HCT116 (cell line): ENCODE data around the gene AGBL1. TPM values are rescaled to one million over a fixed set of nuclear protein-coding genes. Genes with fewer than 3 reads are reported as not detected.

Experiments
- ATAC-seq: fragments of 200-7000 bp; cut with Tn5 transposase; 2 replicates; pipeline ENCODE4 v1.9.1; 2020; ENCODE audit warnings: mild to moderate bottlenecking, moderate library complexity
- BruUV-seq: library from RNA; stranded (reverse); fragments of 400-500 nt; replicated peaks from 2 replicates; lab custom pipeline; 2021; lab: Mats Ljungman, UMichigan
- CTCF ChIA-PET: fragments of 300-600 bp; sonication (Branson Sonifier 250); formaldehyde crosslinking; loops from one replicate; lab custom pipeline; 2021; ENCODE audit warnings: antibody characterized with exemption; lab: Charles Lee
- POLR2A ChIA-PET: fragments of 300-600, 350-600 bp; sonication (Branson Sonifier 250); formaldehyde crosslinking; loops from one replicate; lab custom pipeline; 2021; ENCODE audit warnings: antibody characterized with exemption; lab: Charles Lee
- RAD21 ChIA-PET, 2 experiments: fragments of 300-600 bp; sonication (Branson Sonifier 250); formaldehyde crosslinking; loops; one replicate each; lab custom pipeline; 2023; ENCODE audit warnings: low total read pairs in 2 of 2; ENCODE audit not compliant: uncharacterized antibody in 2 of 2, unreplicated experiment in 2 of 2, low non-redundant PET in 1 of 2; lab: Charles Lee
- DNase-seq: peaks from one replicate; pipeline ENCODE4 v3.0.0-alpha.2; 2010; ENCODE audit warnings: low read depth, low spot score
- H2AFZ ChIP-seq: fragments of 200-600 bp; shearing (Covaris generic), sonication (generic); 2 replicates; pipeline ENCODE4 v1.6.1; 2017; ENCODE audit warnings: low read depth, mixed run types, mixed read lengths, antibody characterized with exemption, low read length; ENCODE audit not compliant: poor library complexity, severe bottlenecking
- H3K27ac ChIP-seq: 2 replicates; pipeline ENCODE4 v1.5.1; 2012; ENCODE audit warnings: low read depth, low read length
- H3K27me3 ChIP-seq: fragments of 200-600 bp; sonication (generic); 2 replicates; pipeline ENCODE4 v1.6.1; 2016; ENCODE audit warnings: mixed run types, low read length, mixed read lengths; ENCODE audit not compliant: insufficient read depth
- H3K36me3 ChIP-seq, 2 experiments: fragments of 200-500 bp in 1 of 2; fragments of 200-600 bp in 1 of 2; sonication (Bioruptor generic) in 1 of 2; sonication (generic) in 1 of 2; 2 replicates each; pipeline versions ENCODE4 v1.5.1 to v1.6.1; 2014 to 2016; ENCODE audit warnings: low read length in 2 of 2, inconsistent platforms in 1 of 2, mixed read lengths in 1 of 2, mixed run types in 1 of 2; ENCODE audit not compliant: insufficient read depth in 2 of 2, control insufficient read depth in 1 of 2
- H3K4me1 ChIP-seq, 2 experiments: fragments of 200-600 bp in 1 of 2; sonication (generic) in 1 of 2; 2 replicates each; pipeline versions ENCODE4 v1.5.1 to v1.6.1; 2012 to 2017; ENCODE audit warnings: low read length in 2 of 2, inconsistent platforms in 1 of 2, mild to moderate bottlenecking in 1 of 2, mixed read lengths in 1 of 2, mixed run types in 1 of 2, moderate library complexity in 1 of 2; ENCODE audit not compliant: insufficient read depth in 2 of 2, control insufficient read depth in 1 of 2
- H3K4me2 ChIP-seq: fragments of 200-600 bp; sonication (generic); 2 replicates; pipeline ENCODE4 v1.6.1; 2017; ENCODE audit warnings: mixed run types, low read length, mixed read lengths
- H3K4me3 ChIP-seq, 2 experiments: fragments of 200-600 bp in 1 of 2; sonication (generic) in 1 of 2; replicated peaks in 1 of 2; 2 replicates each; pipeline ENCODE4 v1.5.1; 2011 to 2016; ENCODE audit warnings: low read length in 2 of 2, control low read depth in 1 of 2, low read depth in 1 of 2, mild to moderate bottlenecking in 1 of 2, mixed read lengths in 1 of 2, mixed run types in 1 of 2
- H3K79me2 ChIP-seq: fragments of 200-600 bp; sonication (generic); 2 replicates; pipeline ENCODE4 v1.6.1; 2017; ENCODE audit warnings: mild to moderate bottlenecking, mixed run types, low read length, moderate library complexity, mixed read lengths; ENCODE audit not compliant: insufficient read depth
- H3K9ac ChIP-seq: fragments of 200-600 bp; sonication (generic); 2 replicates; pipeline ENCODE4 v1.6.1; 2016; ENCODE audit warnings: low read length, mixed read lengths
- H3K9me2 ChIP-seq: fragments of 200-600 bp; sonication (generic), shearing (Covaris generic); 2 replicates; pipeline ENCODE4 v1.6.1; 2017; ENCODE audit warnings: mixed run types, mild to moderate bottlenecking, moderate library complexity; ENCODE audit not compliant: insufficient read depth
- H3K9me3 ChIP-seq, 2 experiments: fragments of 200-500 bp in 1 of 2; fragments of 200-600 bp in 1 of 2; sonication (Bioruptor generic) in 1 of 2; sonication (generic) in 1 of 2; 2 replicates each; pipeline ENCODE4 v1.6.1; 2014 to 2017; ENCODE audit warnings: low read length in 2 of 2, mixed read lengths in 2 of 2, inconsistent platforms in 1 of 2, low read depth in 1 of 2, mild to moderate bottlenecking in 1 of 2, mixed run types in 1 of 2, moderate library complexity in 1 of 2; ENCODE audit not compliant: control insufficient read depth in 1 of 2, insufficient read depth in 1 of 2
- H4K20me1 ChIP-seq: fragments of 200-600 bp; sonication (generic), shearing (Covaris generic); 2 replicates; pipeline ENCODE4 v1.6.1; 2017; ENCODE audit warnings: mixed run types, mild to moderate bottlenecking, moderate library complexity; ENCODE audit not compliant: insufficient read depth
- EGR1 ChIP-seq: IDR thresholded peaks from 2 replicates; pipeline ENCODE4 v1.6.1; 2012; ENCODE audit warnings: low read depth
- ELF1 ChIP-seq: IDR thresholded peaks from 2 replicates; pipeline ENCODE4 v1.6.1; 2012; ENCODE audit warnings: low read depth, borderline replicate concordance
- EZH2 ChIP-seq: fragments of 200-600 bp; sonication (generic); IDR thresholded peaks from 2 replicates; pipeline ENCODE4 v1.6.1; 2017; ENCODE audit warnings: antibody characterized with exemption, mixed run types
- EZH2phosphoT487 ChIP-seq: fragments of 200-600 bp; IDR thresholded peaks from 2 replicates; pipeline ENCODE4 v1.6.1; 2018; ENCODE audit warnings: antibody characterized with exemption, borderline replicate concordance
- FOSL1 ChIP-seq: IDR thresholded peaks from 2 replicates; pipeline ENCODE4 v1.6.1; 2012; ENCODE audit warnings: low read depth
- JUND ChIP-seq: IDR thresholded peaks from 2 replicates; pipeline ENCODE4 v1.6.1; 2012
- POLR2AphosphoS5 ChIP-seq: IDR thresholded peaks from 2 replicates; pipeline ENCODE4 v1.6.1; 2011; ENCODE audit warnings: mild to moderate bottlenecking, low read depth, low read length, moderate library complexity
- SP1 ChIP-seq: IDR thresholded peaks from 2 replicates; pipeline ENCODE4 v1.6.1; 2012; ENCODE audit warnings: low read depth
- SRF ChIP-seq: IDR thresholded peaks from 2 replicates; pipeline ENCODE4 v1.6.1; 2012; ENCODE audit warnings: low read depth
- TCF7L2 ChIP-seq: IDR thresholded peaks from 2 replicates; pipeline ENCODE4 v1.7.0; 2011; ENCODE audit warnings: borderline replicate concordance, inconsistent platforms; ENCODE audit not compliant: insufficient read depth, insufficient read length; ENCODE audit errors: extremely low read depth
- ZFX ChIP-seq: fragments of 450-650 bp; IDR thresholded peaks from 2 replicates; pipeline ENCODE4 v1.6.1; 2017
- intact Hi-C: fragments of 100-400 bp; cut with micrococcal nuclease; formaldehyde crosslinking; loops from 2 replicates; pipeline ENCODE4 v1.10.0; 2022
- total RNA-seq: library from RNA; stranded (reverse); gene quantifications from one replicate; pipeline ENCODE4 v1.2.1, GENCODE V29; 2021; ENCODE audit not compliant: unreplicated experiment
- TF ChIP-seq, protein P1 (sequence below), 3 experiments: fragments of 200-600 bp in 1 of 3; sonication (generic) in 1 of 3; IDR thresholded peaks in 2 of 3; conservative IDR thresholded peaks in 1 of 3; 2 replicates each; pipeline ENCODE4 v1.5.1; 2012 to 2017; ENCODE audit warnings: low read depth in 2 of 3, low read length in 2 of 3, antibody characterized with exemption in 1 of 3, borderline replicate concordance in 1 of 3, control low read depth in 1 of 3, mild to moderate bottlenecking in 1 of 3, mixed read lengths in 1 of 3, mixed run types in 1 of 3, moderate library complexity in 1 of 3; ENCODE audit not compliant: insufficient read depth in 1 of 3
- TF ChIP-seq, protein P2 (sequence below): IDR thresholded peaks from 2 replicates; pipeline ENCODE4 v1.6.1; 2012; ENCODE audit warnings: low read depth
- TF ChIP-seq, protein P3 (sequence below): IDR thresholded peaks from 2 replicates; pipeline ENCODE4 v1.6.1; 2011; ENCODE audit warnings: mild to moderate bottlenecking, low read length, moderate library complexity; ENCODE audit not compliant: insufficient replicate concordance; ENCODE audit errors: extremely low read depth

AGBL1 gene
- total RNA-seq, 1 experiment from 2014 or later = not detected

DNA sequence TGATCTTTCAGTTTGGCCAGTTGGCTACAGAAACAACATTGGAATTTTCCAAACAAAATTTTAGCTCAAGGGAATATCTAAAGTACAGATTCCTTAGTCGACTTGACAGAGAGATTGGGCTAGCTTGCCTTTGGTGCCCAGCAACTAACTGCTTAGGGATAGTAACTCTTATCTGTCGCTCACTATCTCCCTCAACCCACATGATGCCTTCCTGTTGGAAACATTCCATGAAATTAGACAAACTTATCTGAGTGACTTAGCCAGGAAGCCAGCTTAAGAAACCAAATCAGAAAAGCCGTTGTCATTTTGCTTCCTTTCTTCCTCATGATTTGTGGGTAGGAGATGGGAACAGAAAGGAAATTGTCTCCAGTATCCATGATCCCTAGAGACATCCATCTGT is 791.2 kb downstream of the AGBL1 start:
- H3K79me2 ChIP-seq = no peaks in the 10 kb centered on the region
- no peak overlapping the region for H3K4me2 ChIP-seq
- H3K9ac ChIP-seq = no peak overlapping the region
- no peak overlapping the region for H2AFZ ChIP-seq
- no TSS peak for BruUV-seq
- no peaks in the 10 kb centered on the region for H4K20me1 ChIP-seq
- no peak overlapping the region for H3K4me3 ChIP-seq
- CTCF ChIA-PET = no interaction called here
- TF ChIP-seq, protein P1, sequence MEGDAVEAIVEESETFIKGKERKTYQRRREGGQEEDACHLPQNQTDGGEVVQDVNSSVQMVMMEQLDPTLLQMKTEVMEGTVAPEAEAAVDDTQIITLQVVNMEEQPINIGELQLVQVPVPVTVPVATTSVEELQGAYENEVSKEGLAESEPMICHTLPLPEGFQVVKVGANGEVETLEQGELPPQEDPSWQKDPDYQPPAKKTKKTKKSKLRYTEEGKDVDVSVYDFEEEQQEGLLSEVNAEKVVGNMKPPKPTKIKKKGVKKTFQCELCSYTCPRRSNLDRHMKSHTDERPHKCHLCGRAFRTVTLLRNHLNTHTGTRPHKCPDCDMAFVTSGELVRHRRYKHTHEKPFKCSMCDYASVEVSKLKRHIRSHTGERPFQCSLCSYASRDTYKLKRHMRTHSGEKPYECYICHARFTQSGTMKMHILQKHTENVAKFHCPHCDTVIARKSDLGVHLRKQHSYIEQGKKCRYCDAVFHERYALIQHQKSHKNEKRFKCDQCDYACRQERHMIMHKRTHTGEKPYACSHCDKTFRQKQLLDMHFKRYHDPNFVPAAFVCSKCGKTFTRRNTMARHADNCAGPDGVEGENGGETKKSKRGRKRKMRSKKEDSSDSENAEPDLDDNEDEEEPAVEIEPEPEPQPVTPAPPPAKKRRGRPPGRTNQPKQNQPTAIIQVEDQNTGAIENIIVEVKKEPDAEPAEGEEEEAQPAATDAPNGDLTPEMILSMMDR (IDR thresholded peaks at IDR 0.05 in 2 of 3, conservative IDR thresholded peaks at IDR 0.05 in 1 of 3; ENCODE audit: borderline replicate concordance in 1 of 3, insufficient read depth in 1 of 3, low read depth in 2 of 3, low read length in 2 of 3) = no peak
- POLR2A ChIA-PET = no interaction called here
- H3K9me3 ChIP-seq = peaks cover 12 to 31% of the 10 kb centered on the region in 2 experiments; a peak in 2 of 4 replicates
- intact Hi-C loops = no loop called here
- DNase-seq = no peak
- no peaks in the 10 kb centered on the region for H3K27me3 ChIP-seq
- no peak for ATAC-seq
- H3K9me2 ChIP-seq = no peaks in the 10 kb centered on the region
- no peaks in the 10 kb centered on the region for H3K36me3 ChIP-seq
- H3K27ac ChIP-seq = no peak overlapping the region
- RAD21 ChIA-PET = no interaction called here
- H3K4me1 ChIP-seq = no peaks in the 10 kb centered on the region

DNA sequence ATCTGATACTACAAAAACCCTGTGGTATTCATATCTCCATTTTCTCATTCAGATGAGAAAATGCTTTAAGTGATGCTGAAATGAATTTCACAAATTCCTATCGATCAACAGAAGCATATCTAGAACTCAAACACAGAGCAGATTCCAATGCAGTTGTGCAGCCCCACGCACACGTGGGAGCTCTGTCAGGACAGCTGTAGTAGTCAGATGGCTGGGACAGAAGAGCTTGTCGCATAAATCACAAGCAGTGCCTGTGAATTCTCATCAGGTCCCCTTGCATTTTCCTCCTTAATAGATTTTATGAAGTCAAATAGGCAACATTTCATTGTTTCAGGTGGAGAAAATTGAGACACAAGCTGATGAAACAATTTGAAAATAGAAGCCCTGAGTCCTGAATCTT is 792.3 kb downstream of the AGBL1 start:
- H3K4me2 ChIP-seq = no peak overlapping the region
- no peaks in the 10 kb centered on the region for H3K27me3 ChIP-seq
- BruUV-seq = no TSS peak
- H4K20me1 ChIP-seq = no peaks in the 10 kb centered on the region
- ATAC-seq (no peak), DNase-seq (no peak)
- no peak overlapping the region for H3K9ac ChIP-seq
- H3K4me1 ChIP-seq = no peaks in the 10 kb centered on the region
- H2AFZ ChIP-seq = no peak overlapping the region
- no peaks in the 10 kb centered on the region for H3K36me3 ChIP-seq
- no peak overlapping the region for H3K4me3 ChIP-seq
- no peaks in the 10 kb centered on the region for H3K9me2 ChIP-seq
- ChIA-PET CTCF (no interaction called here), POLR2A (no interaction called here), RAD21 (no interaction called here)
- H3K79me2 ChIP-seq = no peaks in the 10 kb centered on the region
- no peak overlapping the region for H3K27ac ChIP-seq
- peaks cover 9 to 30% of the 10 kb centered on the region in 2 experiments; a peak in 2 of 4 replicates for H3K9me3 ChIP-seq
- intact Hi-C loops = no loop called here
- no peak for TF ChIP-seq SRF
- no peak for TF ChIP-seq ZFX
- TF ChIP-seq, protein P2, sequence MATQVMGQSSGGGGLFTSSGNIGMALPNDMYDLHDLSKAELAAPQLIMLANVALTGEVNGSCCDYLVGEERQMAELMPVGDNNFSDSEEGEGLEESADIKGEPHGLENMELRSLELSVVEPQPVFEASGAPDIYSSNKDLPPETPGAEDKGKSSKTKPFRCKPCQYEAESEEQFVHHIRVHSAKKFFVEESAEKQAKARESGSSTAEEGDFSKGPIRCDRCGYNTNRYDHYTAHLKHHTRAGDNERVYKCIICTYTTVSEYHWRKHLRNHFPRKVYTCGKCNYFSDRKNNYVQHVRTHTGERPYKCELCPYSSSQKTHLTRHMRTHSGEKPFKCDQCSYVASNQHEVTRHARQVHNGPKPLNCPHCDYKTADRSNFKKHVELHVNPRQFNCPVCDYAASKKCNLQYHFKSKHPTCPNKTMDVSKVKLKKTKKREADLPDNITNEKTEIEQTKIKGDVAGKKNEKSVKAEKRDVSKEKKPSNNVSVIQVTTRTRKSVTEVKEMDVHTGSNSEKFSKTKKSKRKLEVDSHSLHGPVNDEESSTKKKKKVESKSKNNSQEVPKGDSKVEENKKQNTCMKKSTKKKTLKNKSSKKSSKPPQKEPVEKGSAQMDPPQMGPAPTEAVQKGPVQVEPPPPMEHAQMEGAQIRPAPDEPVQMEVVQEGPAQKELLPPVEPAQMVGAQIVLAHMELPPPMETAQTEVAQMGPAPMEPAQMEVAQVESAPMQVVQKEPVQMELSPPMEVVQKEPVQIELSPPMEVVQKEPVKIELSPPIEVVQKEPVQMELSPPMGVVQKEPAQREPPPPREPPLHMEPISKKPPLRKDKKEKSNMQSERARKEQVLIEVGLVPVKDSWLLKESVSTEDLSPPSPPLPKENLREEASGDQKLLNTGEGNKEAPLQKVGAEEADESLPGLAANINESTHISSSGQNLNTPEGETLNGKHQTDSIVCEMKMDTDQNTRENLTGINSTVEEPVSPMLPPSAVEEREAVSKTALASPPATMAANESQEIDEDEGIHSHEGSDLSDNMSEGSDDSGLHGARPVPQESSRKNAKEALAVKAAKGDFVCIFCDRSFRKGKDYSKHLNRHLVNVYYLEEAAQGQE = no peak
- no peak for TF ChIP-seq FOSL1
- TF ChIP-seq ELF1 = no peak
- TF ChIP-seq POLR2AphosphoS5 = no peak
- TF ChIP-seq EZH2 = no peak
- no peak for TF ChIP-seq SP1
- no peak for TF ChIP-seq EZH2phosphoT487
- no peak for TF ChIP-seq EGR1
- TF ChIP-seq TCF7L2 = no peak
- TF ChIP-seq JUND = no peak
- TF ChIP-seq, protein P3, sequence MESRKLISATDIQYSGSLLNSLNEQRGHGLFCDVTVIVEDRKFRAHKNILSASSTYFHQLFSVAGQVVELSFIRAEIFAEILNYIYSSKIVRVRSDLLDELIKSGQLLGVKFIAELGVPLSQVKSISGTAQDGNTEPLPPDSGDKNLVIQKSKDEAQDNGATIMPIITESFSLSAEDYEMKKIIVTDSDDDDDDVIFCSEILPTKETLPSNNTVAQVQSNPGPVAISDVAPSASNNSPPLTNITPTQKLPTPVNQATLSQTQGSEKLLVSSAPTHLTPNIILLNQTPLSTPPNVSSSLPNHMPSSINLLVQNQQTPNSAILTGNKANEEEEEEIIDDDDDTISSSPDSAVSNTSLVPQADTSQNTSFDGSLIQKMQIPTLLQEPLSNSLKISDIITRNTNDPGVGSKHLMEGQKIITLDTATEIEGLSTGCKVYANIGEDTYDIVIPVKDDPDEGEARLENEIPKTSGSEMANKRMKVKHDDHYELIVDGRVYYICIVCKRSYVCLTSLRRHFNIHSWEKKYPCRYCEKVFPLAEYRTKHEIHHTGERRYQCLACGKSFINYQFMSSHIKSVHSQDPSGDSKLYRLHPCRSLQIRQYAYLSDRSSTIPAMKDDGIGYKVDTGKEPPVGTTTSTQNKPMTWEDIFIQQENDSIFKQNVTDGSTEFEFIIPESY = no peak
